ENCODE results near the gene DSTN.

Gene DSTN

DNA sequence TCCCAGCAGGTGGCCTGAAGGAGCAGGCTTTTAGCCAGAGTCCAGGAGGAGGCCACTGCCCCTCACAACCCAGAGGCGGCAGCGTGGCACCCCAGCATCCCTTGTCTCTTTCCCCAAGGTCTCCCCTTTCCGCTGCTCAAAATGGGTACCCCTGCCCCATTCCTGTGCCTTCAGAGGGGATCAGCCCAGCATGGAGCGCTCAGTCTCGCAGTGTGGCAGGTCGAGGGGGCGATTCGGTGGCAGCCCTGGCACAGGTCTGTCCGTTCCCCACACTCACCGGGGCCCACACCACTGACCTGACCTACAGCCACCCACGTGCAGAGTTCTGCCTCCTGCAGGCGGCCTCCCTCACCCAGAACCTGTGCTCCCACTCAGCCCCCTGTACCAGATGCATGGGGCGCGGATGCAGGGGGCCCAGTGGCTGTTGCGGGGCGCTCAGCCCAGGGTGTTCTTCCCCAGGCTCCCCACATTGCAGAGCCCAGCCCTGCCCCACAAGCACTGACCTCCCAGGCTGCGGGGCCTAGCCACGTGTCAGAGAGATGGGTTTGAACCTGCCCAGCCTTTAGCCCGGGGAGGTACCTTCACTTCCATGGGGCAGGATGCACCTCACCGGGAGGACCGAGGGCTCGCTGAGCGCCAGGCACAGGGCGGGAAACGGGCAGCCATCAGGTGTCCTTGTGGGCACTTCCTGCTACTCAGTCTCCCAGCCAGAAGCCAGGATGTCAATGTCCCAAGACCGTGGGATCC lies 41.8 kb downstream of the DSTN start:
- in situ Hi-C loops (cut with MboI; ENCODE audit: low sequenced_read_pairs) = no loop called here

DNA sequence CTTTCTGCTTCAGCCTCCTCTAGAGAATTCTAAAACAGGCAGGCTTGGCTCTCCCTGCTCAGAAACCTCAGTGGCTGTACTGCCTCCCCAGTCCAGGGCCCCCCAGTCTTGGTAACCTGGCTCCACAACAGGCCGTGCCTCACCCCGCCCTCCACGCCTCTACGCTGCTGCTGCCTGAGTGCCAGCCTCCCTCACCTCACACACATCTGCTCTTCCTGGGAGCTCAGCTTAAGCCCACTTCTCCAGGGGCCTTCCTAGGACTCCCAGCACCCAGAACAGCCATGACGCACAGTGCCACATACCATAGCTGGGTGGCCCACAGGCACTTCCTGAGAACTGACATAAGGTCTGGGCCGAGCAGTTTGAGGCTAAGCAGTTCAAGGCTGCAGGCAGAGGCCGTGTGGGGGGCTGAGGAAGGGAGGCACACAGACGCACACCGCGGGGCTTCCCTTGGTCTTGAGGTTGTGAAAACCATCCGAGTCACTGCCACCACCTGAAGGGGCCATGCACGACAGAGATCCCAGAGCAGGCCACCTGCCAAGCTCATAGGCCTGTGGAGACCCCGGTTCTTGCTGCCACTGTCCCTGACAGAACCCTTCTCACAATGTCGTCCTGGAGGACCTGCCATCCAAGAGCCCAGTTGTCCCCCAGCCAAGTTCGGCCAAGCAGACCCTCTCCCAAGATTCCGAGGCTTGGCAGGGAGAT lies 42.6 kb downstream of the DSTN start:
- in situ Hi-C loops (cut with MboI; ENCODE audit: low sequenced_read_pairs) = no loop called here

DNA sequence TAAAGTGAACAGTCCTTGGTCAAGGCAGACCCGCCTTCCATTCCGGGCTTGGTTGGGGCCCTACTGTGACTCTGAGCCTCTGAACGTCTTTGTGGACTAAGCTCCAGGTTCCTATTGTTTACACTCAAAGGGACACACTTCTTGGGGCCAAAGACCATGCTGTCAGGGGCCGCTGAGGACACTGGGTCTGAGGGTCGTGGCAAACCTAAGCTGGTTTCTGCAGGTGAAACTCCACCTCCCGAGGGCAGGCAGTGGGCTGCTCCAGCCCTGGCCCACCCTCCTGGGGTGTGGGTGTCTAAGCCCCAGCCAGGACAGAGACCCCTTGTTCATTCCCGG lies 43.1 kb downstream of the DSTN start:
- in situ Hi-C loops (cut with MboI; ENCODE audit: low sequenced_read_pairs) = no loop called here

DNA sequence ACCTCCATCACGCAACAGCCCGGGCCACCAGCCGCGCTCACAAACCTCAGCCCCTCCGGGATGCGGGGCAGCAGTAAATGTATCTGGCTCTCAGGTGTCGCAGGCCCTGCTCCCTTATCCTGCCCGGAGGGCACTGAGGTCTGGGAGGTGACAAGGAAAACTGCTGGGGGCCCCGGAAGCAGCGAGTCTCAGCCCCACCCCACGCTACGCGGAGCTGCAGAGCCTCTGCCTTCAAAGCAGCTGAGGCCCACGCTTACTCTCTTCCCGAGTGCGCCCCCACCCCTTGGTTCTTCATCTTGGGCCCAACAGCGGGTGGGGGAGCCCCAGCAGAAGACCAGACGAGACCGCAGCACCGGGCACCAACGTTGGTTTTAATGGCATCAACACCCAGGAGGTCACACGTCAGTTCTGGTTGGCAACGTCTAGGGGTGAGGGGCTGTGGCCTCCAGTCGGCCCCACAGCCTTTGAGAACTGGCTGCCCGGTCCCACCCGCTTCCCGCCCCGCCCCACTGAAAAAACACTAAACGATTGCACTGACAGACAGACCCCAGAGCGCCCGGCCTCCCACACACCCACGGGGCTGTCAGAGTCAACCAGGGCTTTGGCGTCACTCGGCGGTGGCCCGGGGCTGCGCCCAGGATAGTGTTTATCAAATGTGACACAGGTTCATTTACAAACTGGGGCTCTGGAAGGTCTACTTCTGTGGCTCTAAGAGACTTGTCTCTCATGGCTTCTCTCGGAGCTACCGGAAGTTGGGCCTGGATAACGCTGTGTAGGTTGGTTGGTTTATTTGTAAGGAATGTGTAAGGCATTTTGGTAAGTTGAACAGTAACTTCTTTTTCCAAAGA lies 43.7 kb downstream of the DSTN start:
- in situ Hi-C loops (cut with MboI; ENCODE audit: low sequenced_read_pairs) = no loop called here

DNA sequence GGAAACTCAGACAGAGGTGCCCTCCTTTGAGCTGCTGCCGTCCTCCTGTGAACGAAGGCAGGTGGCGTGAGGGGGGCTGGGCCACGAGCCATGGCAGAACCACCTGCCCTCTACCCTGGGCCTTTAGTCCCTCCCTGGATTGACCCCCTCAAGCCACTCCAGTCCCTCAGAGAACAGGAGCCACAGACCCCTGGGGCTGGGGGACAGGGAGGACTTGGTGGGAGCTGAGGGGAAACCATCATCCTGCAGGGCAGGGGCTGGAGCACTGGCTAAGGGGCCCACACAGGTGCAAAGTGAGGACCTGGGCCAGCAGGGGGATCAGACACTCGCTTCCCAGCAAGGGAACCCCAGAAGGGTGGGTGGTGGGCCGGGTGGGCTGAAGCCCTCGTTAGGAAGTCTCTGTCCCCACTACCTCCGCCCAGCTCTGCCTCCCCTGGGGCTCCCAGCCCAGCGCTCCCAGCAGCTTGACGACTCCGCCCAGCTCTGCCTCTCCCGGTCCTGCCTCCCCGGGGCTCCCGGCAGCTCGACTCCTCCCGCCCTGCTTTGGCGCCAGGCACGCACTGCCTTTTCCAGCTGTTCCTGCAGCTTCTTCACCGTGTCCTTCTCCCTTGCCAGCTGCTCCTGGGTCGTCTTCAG lies 44.4 kb downstream of the DSTN start:
- in situ Hi-C loops (cut with MboI; ENCODE audit: low sequenced_read_pairs) = no loop called here

DNA sequence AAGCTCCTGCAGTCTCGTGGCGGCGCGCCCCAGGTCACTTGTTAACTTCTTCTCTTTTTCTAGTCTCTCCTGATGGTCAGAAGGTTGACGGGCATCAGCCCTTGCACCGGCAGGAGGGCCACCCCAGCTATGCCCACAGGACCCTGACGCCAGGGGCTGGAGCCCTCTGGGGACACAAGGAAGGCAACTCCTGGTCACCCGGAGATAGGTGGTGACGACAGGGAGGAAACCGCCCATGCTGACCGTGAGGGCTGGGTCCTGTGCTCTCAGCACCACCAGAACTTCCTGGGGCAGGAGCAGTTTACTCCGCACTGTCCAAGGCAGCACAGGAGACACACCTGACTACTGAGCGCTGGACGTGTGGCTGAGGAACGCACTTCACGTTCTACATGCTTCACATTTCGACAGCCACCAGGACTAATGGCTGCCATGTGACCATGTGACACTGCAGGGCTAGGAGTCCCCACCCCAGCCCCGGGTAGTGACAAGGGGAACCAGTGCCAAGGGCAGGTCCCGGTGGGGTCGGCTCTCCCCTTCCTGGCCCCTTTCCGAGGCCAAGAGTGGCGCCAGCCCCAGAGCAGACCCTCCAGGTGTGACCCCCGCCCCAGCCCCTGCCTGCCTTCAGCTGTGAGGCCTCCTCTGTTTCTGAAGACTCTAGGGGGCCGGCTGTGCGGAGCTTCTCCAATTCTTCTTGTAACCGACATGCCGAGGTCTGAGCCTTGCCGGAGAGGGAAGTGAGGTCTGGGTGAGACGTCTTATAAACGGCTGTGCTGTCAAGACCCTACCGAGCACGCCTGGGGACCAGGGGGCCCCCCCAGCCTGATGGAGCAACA lies 45.2 kb downstream of the DSTN start:
- in situ Hi-C loops (cut with MboI; ENCODE audit: low sequenced_read_pairs) = no loop called here

DNA sequence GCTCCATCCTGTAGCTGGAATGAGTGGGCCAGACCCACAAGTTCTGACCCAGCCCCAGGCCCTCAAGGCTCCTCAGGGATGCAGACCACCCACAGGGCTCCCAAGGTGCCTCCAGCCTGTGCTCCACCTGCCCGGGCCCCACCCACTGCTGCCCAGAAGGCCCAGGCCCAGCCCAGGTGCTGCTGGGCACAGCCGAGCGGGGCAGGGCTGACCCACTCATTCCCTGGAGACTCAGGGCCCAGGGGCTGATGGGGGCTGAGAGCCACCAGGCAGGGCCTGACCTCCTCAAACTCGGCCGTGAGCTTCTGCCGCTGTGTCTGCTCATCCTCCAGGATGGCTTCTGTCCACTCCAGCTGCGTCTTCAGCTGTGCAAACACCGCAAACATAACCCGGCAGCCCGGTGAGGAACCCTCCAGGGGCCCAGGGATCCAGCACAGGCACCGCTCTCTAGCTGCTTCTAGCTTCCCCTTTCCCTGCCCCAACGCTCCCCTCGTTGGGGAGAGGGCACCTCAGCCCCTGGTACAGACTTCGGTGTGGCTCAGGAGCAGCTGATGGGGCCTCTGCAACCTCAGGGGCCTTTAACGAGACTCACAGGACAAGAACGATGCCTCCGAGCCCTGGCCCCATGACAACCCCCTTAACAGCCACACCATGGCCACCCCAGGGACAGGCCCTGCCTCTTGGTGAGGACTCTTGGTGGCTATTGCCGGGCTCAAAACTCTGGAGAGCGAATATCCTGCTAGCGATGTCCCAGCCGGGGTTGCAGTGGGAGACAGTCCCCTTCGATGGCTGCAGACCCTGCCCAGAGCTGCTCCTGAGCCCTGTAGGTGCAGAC lies 46.0 kb downstream of the DSTN start:
- in situ Hi-C loops (cut with MboI; ENCODE audit: low sequenced_read_pairs) = no loop called here

DNA sequence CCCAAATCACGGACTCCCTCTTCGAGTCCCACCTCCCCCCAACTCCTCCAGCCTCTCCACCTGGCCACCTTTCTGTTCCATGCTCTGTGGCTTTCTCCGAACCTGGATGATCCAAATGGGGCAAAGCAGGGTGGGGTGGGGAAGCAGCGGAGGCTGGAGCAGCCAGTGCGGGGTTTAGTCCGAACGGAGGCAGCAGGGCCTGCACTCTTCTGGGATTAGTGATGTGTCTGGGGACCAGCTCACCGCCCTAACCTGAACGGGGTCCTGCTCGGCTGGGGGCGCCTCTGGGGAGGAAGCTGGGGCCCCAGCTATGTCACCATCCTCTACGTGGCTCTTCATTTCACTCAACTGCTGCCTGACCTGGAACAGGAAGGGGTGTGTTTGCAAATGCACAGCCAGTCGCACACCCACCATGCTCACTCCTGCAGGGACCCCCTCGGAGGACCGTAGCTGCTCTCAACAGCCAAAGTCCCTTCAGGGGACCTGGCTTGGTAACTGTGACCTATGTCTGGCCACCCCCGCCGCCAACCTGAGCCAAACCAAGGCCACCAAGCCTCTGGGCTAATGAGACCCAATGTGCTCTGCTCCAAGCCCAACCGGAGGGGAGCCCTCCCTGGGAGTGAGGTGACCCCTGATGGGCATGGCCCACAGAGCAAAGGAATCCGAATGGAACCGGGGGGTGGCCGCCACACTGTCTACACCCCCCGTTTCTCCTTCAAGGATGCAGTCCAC lies 46.8 kb downstream of the DSTN start:
- in situ Hi-C loops (cut with MboI; ENCODE audit: low sequenced_read_pairs) = no loop called here

DNA sequence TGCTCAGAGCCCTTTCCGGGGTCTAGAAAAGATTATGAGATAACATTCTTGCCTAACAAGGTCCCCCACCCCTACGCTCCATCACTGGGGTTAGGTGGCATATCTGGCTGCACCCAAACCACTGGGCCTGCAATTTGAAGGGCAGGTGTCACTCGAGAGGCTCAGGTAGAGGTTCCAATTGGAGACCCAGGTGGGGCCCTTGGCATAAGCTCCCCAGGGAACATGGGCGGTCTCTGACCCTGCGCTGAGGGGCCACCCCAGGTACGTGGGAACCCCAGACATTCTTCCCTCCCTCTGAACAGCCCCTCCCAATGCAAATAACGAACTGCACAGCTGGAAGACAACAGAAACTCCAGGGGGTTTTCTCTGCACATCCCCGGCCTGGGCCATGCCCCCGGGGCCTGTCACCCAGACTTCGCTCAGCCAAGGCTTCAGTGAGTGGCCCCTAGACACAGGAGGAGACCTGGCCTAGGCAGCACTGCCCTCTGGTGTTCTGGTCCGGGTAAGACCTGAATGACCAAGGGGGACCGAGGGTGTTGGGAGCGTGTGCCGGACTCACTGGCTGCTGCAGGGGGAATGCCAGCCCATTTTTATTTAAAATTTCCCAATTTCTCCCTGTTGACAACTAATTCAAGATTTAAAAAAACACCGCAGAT lies 47.5 kb downstream of the DSTN start:
- in situ Hi-C loops (cut with MboI; ENCODE audit: low sequenced_read_pairs) = no loop called here

DNA sequence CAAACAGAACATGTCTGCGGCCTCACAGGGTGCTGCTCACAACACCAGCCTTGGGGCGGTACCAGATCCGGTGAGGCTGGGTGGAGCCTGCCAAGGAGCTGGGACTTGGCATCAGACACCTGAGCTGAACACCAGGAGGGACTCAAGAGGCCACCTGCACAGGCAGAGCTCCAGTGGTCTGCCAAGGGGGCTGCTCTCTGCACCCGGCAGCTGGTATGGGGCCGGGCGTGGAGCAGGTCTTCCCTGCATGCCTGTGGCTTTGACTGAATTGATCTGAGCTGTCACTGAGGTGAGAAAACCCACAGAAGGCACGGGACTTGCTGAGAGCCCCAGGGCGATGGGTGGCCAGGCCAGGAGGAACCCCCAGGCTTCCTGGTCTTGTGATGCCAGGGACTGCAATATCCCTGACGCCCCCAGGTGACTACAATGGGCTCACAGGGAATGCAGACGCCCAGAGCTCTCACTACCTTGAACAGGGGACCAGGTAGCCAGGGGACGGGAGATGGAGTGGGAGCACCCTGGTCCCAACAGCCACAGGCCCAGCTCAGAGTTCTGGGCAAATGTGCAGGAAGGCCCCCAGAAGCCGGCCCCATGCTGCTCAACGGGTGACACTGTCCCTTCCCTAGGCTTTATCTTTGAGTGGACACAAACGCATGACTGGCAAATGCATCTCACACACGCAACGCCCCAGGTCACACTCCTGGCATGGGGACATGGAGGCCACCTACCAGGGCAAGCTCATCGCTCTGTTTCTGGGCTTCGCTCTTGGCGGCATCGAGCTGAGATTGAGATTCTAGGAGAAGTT lies 48.2 kb downstream of the DSTN start:
- in situ Hi-C loops (cut with MboI; ENCODE audit: low sequenced_read_pairs) = no loop called here

DNA sequence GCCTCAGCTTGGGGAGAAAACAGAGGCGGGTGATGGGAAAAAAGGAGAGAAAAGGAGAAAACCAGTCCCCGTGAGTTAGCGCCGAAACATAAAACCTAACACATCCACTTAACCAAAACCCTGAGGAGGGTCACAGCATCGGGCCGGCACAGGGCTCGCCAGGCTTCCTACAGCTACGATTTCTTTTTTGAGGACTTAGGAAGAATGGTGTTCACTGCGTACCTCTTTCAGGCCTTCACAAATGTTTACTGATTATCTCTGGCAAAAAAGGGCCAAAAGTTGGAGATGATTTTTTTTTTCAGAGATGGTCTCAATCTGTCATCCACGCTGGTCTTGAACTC lies 48.8 kb downstream of the DSTN start:
- in situ Hi-C loops (cut with MboI; ENCODE audit: low sequenced_read_pairs) = no loop called here

DNA sequence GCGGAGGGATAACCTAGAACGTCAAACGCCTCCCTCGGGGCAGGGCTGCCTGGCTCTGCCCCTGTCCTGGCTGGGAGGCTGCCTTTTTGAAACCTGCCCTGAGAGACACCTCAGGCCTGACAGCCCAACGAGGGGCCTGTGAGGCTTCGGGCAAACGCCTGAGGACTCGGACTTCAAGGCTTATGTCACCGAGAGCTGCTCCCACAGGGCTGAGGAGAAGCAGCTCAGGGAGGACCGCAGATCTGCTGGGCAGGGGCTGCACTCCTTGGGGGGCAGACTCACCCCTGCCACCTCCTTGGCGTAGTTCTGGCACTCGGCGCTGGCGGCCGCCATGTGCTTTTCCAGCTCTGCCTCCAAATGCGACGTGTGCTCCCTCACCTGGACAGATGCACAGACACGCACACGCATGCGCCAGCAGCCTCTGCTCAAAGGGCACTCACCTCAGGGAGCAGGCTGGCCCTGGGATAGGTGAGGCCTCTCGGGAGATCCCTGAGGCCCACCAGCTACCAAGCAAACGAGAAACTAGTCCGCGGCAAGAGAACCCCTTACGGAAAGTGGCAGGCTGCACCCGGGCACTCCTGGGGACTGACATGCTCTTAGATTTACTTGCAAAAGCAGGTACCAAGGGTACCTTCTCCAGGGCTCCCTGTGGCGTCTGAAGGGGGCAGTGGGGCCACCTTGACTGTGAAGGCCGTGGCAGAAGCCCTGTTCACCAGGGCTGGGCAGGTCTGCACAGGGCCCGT lies 49.6 kb downstream of the DSTN start:
- in situ Hi-C loops (cut with MboI; ENCODE audit: low sequenced_read_pairs) = no loop called here

DNA sequence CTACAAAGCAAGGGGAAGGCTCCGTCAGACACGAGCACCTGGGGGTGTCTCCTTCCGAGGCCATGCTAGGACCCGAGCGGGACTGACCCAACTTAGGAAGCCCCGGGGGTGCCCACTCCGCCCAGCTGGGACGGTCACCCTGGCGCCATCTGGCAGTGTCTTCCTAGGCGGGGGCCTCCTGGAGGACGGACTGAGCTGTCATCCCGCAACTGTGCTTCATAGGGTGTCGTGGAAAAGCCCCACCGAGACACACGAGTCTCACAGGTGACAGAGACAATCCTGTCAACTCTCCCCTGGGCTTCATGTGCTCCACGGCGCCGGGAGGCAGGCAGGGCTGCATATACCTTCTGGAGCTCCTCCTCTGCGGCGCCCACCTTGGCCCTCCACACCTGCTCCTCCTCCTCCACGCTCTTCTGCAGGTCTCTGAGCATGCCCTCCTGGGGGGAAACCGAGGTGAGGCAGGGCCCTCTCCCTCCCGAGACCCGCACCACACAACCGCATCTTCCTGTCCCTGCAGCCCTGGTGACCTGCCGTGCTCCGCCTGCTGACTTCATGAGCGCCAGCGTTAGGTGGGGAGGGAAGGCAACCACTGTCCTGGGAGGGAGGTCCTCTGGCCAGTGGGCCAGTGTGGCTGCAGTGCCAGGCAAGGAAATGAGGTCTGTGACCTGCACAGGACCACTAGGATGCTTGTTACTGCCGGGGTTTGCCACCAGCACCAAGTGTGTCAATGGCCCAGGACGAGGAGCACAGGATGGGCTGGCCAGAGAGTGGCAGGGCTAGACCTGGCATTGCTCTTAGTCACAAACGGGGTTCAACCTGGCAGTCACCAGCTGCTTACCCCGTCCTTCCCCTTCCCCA lies 50.7 kb downstream of the DSTN start:
- in situ Hi-C loops (cut with MboI; ENCODE audit: low sequenced_read_pairs) = no loop called here

DNA sequence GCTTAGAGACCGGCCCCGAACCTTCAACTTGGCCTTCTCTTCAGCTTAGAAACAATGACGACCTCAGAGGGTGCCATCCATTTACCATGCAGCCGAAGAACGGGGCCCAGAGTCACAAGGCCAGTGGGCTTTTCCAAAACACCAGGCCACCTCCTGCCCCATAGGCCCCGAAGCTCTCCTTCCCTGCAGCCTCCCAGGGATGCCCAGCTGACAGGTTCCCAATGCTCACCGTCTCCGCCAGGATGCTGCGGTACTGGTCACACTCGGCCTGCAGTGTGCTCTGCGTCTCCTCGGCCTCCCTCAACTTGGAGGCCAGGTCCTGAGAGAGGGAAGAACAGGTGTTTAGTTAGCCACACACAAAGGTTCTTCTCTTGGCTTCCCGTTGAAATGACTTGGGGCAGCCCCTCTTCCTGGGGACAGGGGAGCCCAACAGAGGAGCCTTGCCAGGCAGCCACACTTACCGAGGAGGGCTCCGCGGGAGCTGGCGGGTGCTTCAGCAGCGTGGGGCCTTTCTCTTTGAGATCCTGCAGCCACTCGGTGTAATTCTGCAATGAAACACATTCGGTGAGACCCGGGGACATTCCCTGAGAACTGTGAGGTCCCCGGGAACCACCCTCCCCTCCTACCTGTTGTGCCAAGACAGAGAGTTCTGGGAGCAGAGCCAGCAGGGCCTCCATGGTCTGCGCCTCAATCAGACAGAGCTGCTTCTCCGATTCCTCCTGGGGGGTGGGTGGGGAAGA lies 51.5 kb downstream of the DSTN start:
- in situ Hi-C loops (cut with MboI; ENCODE audit: low sequenced_read_pairs) = no loop called here

DNA sequence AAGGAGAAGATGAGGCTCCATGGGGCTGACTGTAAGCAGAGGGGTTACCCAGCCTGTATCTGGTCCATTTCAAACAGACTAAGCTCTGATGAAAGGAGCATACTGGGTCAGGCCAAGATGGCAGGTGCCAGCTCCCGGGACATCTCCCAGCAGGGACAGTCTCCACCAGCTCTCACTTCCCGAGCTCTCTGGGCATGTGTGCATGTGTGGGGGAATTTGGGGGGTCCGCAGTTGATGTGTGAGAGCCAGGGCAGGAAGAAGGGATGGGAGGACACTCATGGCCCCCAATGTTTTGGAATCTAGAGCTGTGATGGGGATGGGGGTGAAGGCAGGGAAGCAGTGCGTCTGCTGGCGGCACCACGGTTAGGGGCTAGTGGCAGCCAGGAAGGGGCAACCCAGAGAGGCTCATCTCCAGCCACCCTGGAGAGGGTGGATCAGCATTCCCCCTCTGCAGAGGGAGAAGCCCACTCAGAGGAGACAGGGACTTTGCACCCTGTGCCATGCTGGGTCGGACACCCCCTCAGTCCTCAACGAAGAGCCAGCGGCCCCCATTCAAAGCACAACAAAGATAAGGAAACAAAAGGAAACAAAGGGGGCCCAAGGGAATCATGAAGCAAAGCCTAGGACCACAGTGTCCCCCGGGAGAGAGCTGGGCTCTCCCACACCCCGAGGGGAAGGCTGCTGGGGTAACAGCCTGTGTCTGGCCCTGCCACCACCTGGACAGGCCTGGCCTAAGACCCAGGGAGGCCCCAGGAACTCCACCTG lies 52.4 kb downstream of the DSTN start:
- in situ Hi-C loops (cut with MboI; ENCODE audit: low sequenced_read_pairs) = no loop called here
